MCF 10A (cell line): Measurements from ENCODE around the gene ATP5PO. TPM values are rescaled to one million over a fixed set of nuclear protein-coding genes. Genes with fewer than 3 reads are reported as not detected.

Experiments used
- Bru-seq: library from RNA; stranded (reverse); fragments of 400-500 nt; gene quantifications from one replicate; lab custom pipeline; 2021; lab: Mats Ljungman, UMichigan
- BruChase-seq, 2 experiments: library from RNA; stranded (reverse); fragments of 400-500 nt; gene quantifications; one replicate each; lab custom pipeline; 2021; lab: Mats Ljungman, UMichigan
- BruUV-seq: library from RNA; stranded (reverse); fragments of 400-500 nt; replicated peaks from 2 replicates; lab custom pipeline; 2021; lab: Mats Ljungman, UMichigan
- CTCF ChIA-PET: fragments of 300-600 bp; sonication (Branson Sonifier 250); formaldehyde crosslinking; extraction: SDS; loops from one replicate; lab custom pipeline; 2021; ENCODE audit warnings: antibody characterized with exemption, inconsistent platforms; lab: Yijun Ruan, JAX
- POLR2A ChIA-PET: fragments of 300-600, 350-650 bp; sonication (Branson Sonifier 250); formaldehyde crosslinking; extraction: SDS; loops from one replicate; lab custom pipeline; 2020; ENCODE audit warnings: antibody characterized with exemption, inconsistent platforms; lab: Yijun Ruan, JAX
- DNase-seq: peaks from one replicate; pipeline ENCODE4 v3.0.0-alpha.2; 2018; ENCODE audit not compliant: unreplicated experiment
- H3K27ac Mint-ChIP-seq: one replicate; pipeline ENCODE4 v1.8.0; 2022; ENCODE audit warnings: mild to moderate bottlenecking, low read depth, mixed read lengths; ENCODE audit not compliant: unreplicated experiment
- H3K27me3 Mint-ChIP-seq: one replicate; pipeline ENCODE4 v1.8.0; 2022; ENCODE audit warnings: mixed read lengths; ENCODE audit not compliant: insufficient read depth, unreplicated experiment
- H3K36me3 Mint-ChIP-seq: one replicate; pipeline ENCODE4 v1.8.0; 2022; ENCODE audit warnings: mild to moderate bottlenecking, moderate library complexity, mixed read lengths; ENCODE audit not compliant: insufficient read depth, unreplicated experiment
- H3K4me1 Mint-ChIP-seq: one replicate; pipeline ENCODE4 v1.8.0; 2022; ENCODE audit warnings: mixed read lengths; ENCODE audit not compliant: insufficient read depth, unreplicated experiment
- H3K4me3 Mint-ChIP-seq: one replicate; pipeline ENCODE4 v1.8.0; 2022; ENCODE audit warnings: mild to moderate bottlenecking, moderate library complexity, mixed read lengths; ENCODE audit not compliant: unreplicated experiment
- H3K9me3 Mint-ChIP-seq: one replicate; pipeline ENCODE4 v1.8.0; 2022; ENCODE audit warnings: mixed read lengths; ENCODE audit not compliant: unreplicated experiment
- CTCF ChIP-seq: fragments of 200-600 bp; IDR thresholded peaks from one replicate; pipeline ENCODE4 v1.8.0; 2022; ENCODE audit warnings: antibody characterized with exemption, mild to moderate bottlenecking; ENCODE audit not compliant: unreplicated experiment
- intact Hi-C: fragments of 100-400 bp; cut with micrococcal nuclease; formaldehyde crosslinking; loops from 2 replicates; pipeline ENCODE4 v1.14.1; 2022
- long read RNA-seq: library from polyadenylated mRNA; stranded (forward); transcript quantifications from one replicate; pipeline ENCODE4 v2.0.0, GENCODE V29; 2022
- total RNA-seq: library from RNA; stranded (reverse); gene quantifications from 2 replicates; pipeline ENCODE4 v1.2.3, GENCODE V29; 2022

Gene ATP5PO
- 147 and 196 TPM in 2 replicates for total RNA-seq
- Bru-seq, nascent RNA, result percentile 97 among the genes with signal in this experiment
- percentile 99 among the genes with signal in this experiment for BruChase-seq, experiment 1, labeled RNA remaining after a 6-hour chase
- BruChase-seq, experiment 2, labeled RNA remaining after a 2-hour chase, result percentile 98 among the genes with signal in this experiment
- long read RNA-seq, transcript ATP5PO-201 (7 exons, 932 nt), result major isoform, 292 of 306 reads
- long read RNA-seq, partial matches to known transcripts, result 7 of 306 reads
- long read RNA-seq, other reads (novel, unspliced or antisense), result 4 of 306 reads

GRCh38 chr21:33915368-33916199 lies at the start of gene ATP5PO:
Gene ATP5PO, minus strand, starts transcription at chr21:33915804. Its CDS starts 41 bp downstream, at chr21:33915763.
- Mint-ChIP-seq H3K9me3 (no peaks in the 10 kb centered on the region), H3K4me3 (peak within 1 kb of the TSS; percentile 95), H3K4me1 (peaks cover 22% of the 10 kb centered on the region), H3K27me3 (no peaks in the 10 kb centered on the region), H3K36me3 (peaks cover 41% of the 10 kb centered on the region), H3K27ac (peak within 1 kb of the TSS; percentile 98)
- DNase-seq, result peak; percentile 97
- ChIA-PET POLR2A (interaction anchor here (0.6 to 2.2 kb wide), 19 partner anchors 8 to 611 kb away, joined by 3 to 10 read pairs (median 4); no protein-coding TSS in a partner anchor), CTCF (interaction anchor here (0.6 to 4.2 kb wide), 3 partner anchors 8 to 685 kb away, joined by 3 to 21 read pairs (median 3); no protein-coding TSS in a partner anchor)
- TF ChIP-seq CTCF, result no peak
- BruUV-seq, result TSS peak; percentile 69
- intact Hi-C loops, result no loop called here

- intact Hi-C loops, result no loop called here
- BruUV-seq, result no TSS peak
Measured at GRCh38 chr21:33964706-33965325, 49.2 kb upstream of the ATP5PO start.

GRCh38 chr21:33963848-33964555 lies 48.4 kb upstream of the ATP5PO start:
- no peak overlapping the region for H3K27ac Mint-ChIP-seq
- H3K4me1 Mint-ChIP-seq, result peaks cover 11% of the 10 kb centered on the region
- no TSS peak for BruUV-seq
- DNase-seq, result no peak
- no peaks in the 10 kb centered on the region for H3K36me3 Mint-ChIP-seq
- no peak overlapping the region for H3K4me3 Mint-ChIP-seq
- CTCF ChIA-PET, result interaction anchor here (0.7 kb wide), 1 partner anchor 779 kb away, joined by 3 read pairs; no protein-coding TSS in a partner anchor
- peaks cover 19% of the 10 kb centered on the region for H3K9me3 Mint-ChIP-seq
- intact Hi-C loops, result no loop called here
- no peaks in the 10 kb centered on the region for H3K27me3 Mint-ChIP-seq
- POLR2A ChIA-PET, result interaction anchor here (0.6 to 1.0 kb wide), 4 partner anchors 11 to 110 kb away, joined by 3 to 7 read pairs (median 4); partner anchors contain the start of gene ATP5PO
- no peak for TF ChIP-seq CTCF

More at GRCh38 chr21:33964706-33965325, 49.2 kb upstream of the ATP5PO start:
- TF ChIP-seq CTCF, result no peak
- Mint-ChIP-seq H3K9me3 (peaks cover 11% of the 10 kb centered on the region), H3K36me3 (no peaks in the 10 kb centered on the region), H3K27ac (no peak overlapping the region), H3K4me1 (peaks cover 14% of the 10 kb centered on the region), H3K4me3 (no peak overlapping the region), H3K27me3 (no peaks in the 10 kb centered on the region)
- POLR2A ChIA-PET, result interaction anchor here (0.7 to 0.9 kb wide), 2 partner anchors 12 to 16 kb away, joined by 4 to 7 read pairs; no protein-coding TSS in a partner anchor
- no peak for DNase-seq
- CTCF ChIA-PET, result interaction anchor here (0.7 kb wide), 1 partner anchor 778 kb away, joined by 3 read pairs; no protein-coding TSS in a partner anchor
